Activated T-cell treated with anti-CD3 and anti-CD28 coated beads, Interleukin-2, amount 50 U/mL, for 24 hours (primary cell): ENCODE measurements around the gene STOML1.
"Not testable (repeated sequence)": the region's sequence is repeated elsewhere in the genome, so short reads cannot be mapped to it uniquely, and the experiment has no call there.

Experiments
- DNase-seq: peaks from one replicate; pipeline ENCODE4 v3.0.0-alpha.2; 2020
- H3K27ac Mint-ChIP-seq: 2 replicates; pipeline ENCODE4 v1.8.0; 2020; ENCODE audit warnings: mild to moderate bottlenecking, mixed read lengths
- H3K27me3 Mint-ChIP-seq: 2 replicates; pipeline ENCODE4 v1.8.0; 2020; ENCODE audit warnings: mixed read lengths
- H3K36me3 Mint-ChIP-seq: 2 replicates; pipeline ENCODE4 v1.8.0; 2020; ENCODE audit warnings: low read depth, mixed read lengths
- H3K4me1 Mint-ChIP-seq: 2 replicates; pipeline ENCODE4 v1.8.0; 2020; ENCODE audit warnings: low read depth, mixed read lengths
- H3K4me3 Mint-ChIP-seq: 2 replicates; pipeline ENCODE4 v1.8.0; 2020; ENCODE audit warnings: mild to moderate bottlenecking, moderate library complexity, mixed read lengths
- H3K9me3 Mint-ChIP-seq: 2 replicates; pipeline ENCODE4 v1.8.0; 2020; ENCODE audit warnings: mixed read lengths

The STOML1 gene

GRCh38 chr15:73986055-73986775 lies 5.9 kb downstream of the STOML1 start:
- no peak overlapping the region for H3K27ac Mint-ChIP-seq

GRCh38 chr15:73985101-73985873 lies 6.8 kb downstream of the STOML1 start:
- H3K4me1 Mint-ChIP-seq = peaks cover 44% of the 10 kb centered on the region
- no peak for DNase-seq
- no peaks in the 10 kb centered on the region for H3K9me3 Mint-ChIP-seq
- H3K4me3 Mint-ChIP-seq = no peak overlapping the region
- H3K27me3 Mint-ChIP-seq = no peaks in the 10 kb centered on the region
- H3K27ac Mint-ChIP-seq = no peak overlapping the region
- H3K36me3 Mint-ChIP-seq = peaks cover 54% of the 10 kb centered on the region

More at GRCh38 chr15:73986055-73986775, 5.9 kb downstream of the STOML1 start:
- no peak for DNase-seq
- Mint-ChIP-seq H3K27me3 (no peaks in the 10 kb centered on the region), H3K4me1 (peaks cover 45% of the 10 kb centered on the region), H3K36me3 (peaks cover 54% of the 10 kb centered on the region), H3K9me3 (no peaks in the 10 kb centered on the region), H3K4me3 (no peak overlapping the region)

- no peaks in the 10 kb centered on the region for H3K9me3 Mint-ChIP-seq
- DNase-seq = no peak
- H3K27ac Mint-ChIP-seq = peak overlapping the region; percentile 20
- no peak overlapping the region for H3K4me3 Mint-ChIP-seq
- no peaks in the 10 kb centered on the region for H3K27me3 Mint-ChIP-seq
- peaks cover 53% of the 10 kb centered on the region for H3K36me3 Mint-ChIP-seq
- H3K4me1 Mint-ChIP-seq = peaks cover 42% of the 10 kb centered on the region
These were observed 7.7 kb downstream of the STOML1 start for GRCh38 chr15:73984208-73984979.

- H3K27ac Mint-ChIP-seq = peak overlapping the region; percentile 20
- H3K4me3 Mint-ChIP-seq = no peak overlapping the region
- H3K9me3 Mint-ChIP-seq = no peaks in the 10 kb centered on the region
- H3K36me3 Mint-ChIP-seq = peaks cover 50% of the 10 kb centered on the region
- H3K27me3 Mint-ChIP-seq = no peaks in the 10 kb centered on the region
- peaks cover 41% of the 10 kb centered on the region for H3K4me1 Mint-ChIP-seq
- DNase-seq = no peak
These were observed 8.3 kb downstream of the STOML1 start for GRCh38 chr15:73983773-73984172.

GRCh38 chr15:73983211-73983727 lies 8.8 kb downstream of the STOML1 start:
- DNase-seq = no peak
- Mint-ChIP-seq H3K4me3 (no peak overlapping the region), H3K9me3 (no peaks in the 10 kb centered on the region), H3K27ac (peak overlapping the region; percentile 92), H3K4me1 (peaks cover 41% of the 10 kb centered on the region), H3K27me3 (no peaks in the 10 kb centered on the region), H3K36me3 (peaks cover 47% of the 10 kb centered on the region)

- H3K4me1 Mint-ChIP-seq = peaks cover 41% of the 10 kb centered on the region
- DNase-seq = no peak
- H3K27ac Mint-ChIP-seq = peak overlapping the region; percentile 92
- H3K36me3 Mint-ChIP-seq = peaks cover 38% of the 10 kb centered on the region
- H3K4me3 Mint-ChIP-seq = peak overlapping the region; percentile 28
- H3K27me3 Mint-ChIP-seq = no peaks in the 10 kb centered on the region
- no peaks in the 10 kb centered on the region for H3K9me3 Mint-ChIP-seq
These were observed 9.7 kb downstream of the STOML1 start for GRCh38 chr15:73982222-73982962.

GRCh38 chr15:73981761-73982221 lies 10.3 kb downstream of the STOML1 start:
- peak; percentile 43 for DNase-seq
- Mint-ChIP-seq H3K4me1 (peaks cover 41% of the 10 kb centered on the region), H3K27me3 (no peaks in the 10 kb centered on the region), H3K36me3 (peaks cover 32% of the 10 kb centered on the region), H3K9me3 (no peaks in the 10 kb centered on the region), H3K4me3 (peak overlapping the region; percentile 28), H3K27ac (peak overlapping the region; percentile 92)

GRCh38 chr15:73979636-73980035 lies 12.5 kb downstream of the STOML1 start:
- Mint-ChIP-seq H3K4me1 (peaks cover 52% of the 10 kb centered on the region), H3K27ac (no peak overlapping the region), H3K27me3 (peaks cover 18% of the 10 kb centered on the region), H3K9me3 (no peaks in the 10 kb centered on the region), H3K36me3 (peaks cover 13% of the 10 kb centered on the region), H3K4me3 (no peak overlapping the region)
- DNase-seq = no peak

GRCh38 chr15:73978896-73979295 lies 13.2 kb downstream of the STOML1 start:
- H3K4me1 Mint-ChIP-seq = peaks cover 52% of the 10 kb centered on the region
- H3K27ac Mint-ChIP-seq = no peak overlapping the region
- no peak for DNase-seq
- H3K27me3 Mint-ChIP-seq = peaks cover 26% of the 10 kb centered on the region
- H3K9me3 Mint-ChIP-seq = peaks cover 5% of the 10 kb centered on the region
- H3K4me3 Mint-ChIP-seq = no peak overlapping the region
- H3K36me3 Mint-ChIP-seq = peaks cover 5% of the 10 kb centered on the region

GRCh38 chr15:73975440-73976125 lies 16.5 kb downstream of the STOML1 start:
- DNase-seq = peak; percentile 35
- not testable (repeated sequence) for H3K27ac Mint-ChIP-seq

GRCh38 chr15:73973683-73974200 lies 18.4 kb downstream of the STOML1 start:
- DNase-seq = peak; percentile 26
- H3K4me1 Mint-ChIP-seq = peaks cover 30% of the 10 kb centered on the region
- H3K27ac Mint-ChIP-seq, H3K36me3 Mint-ChIP-seq, H3K4me3 Mint-ChIP-seq, H3K9me3 Mint-ChIP-seq: not testable (repeated sequence)
- H3K27me3 Mint-ChIP-seq = peaks cover 26% of the 10 kb centered on the region

More at GRCh38 chr15:73975440-73976125, 16.5 kb downstream of the STOML1 start:
- not testable (repeated sequence) for H3K36me3 Mint-ChIP-seq, H3K4me3 Mint-ChIP-seq, H3K9me3 Mint-ChIP-seq
- H3K4me1 Mint-ChIP-seq = peaks cover 32% of the 10 kb centered on the region
- H3K27me3 Mint-ChIP-seq = peaks cover 26% of the 10 kb centered on the region

GRCh38 chr15:73972984-73973682 lies 19.0 kb downstream of the STOML1 start:
- Mint-ChIP-seq H3K9me3 (peaks cover 5% of the 10 kb centered on the region), H3K36me3 (no peaks in the 10 kb centered on the region), H3K4me3 (no peak overlapping the region), H3K4me1 (peaks cover 32% of the 10 kb centered on the region), H3K27me3 (peaks cover 26% of the 10 kb centered on the region), H3K27ac (no peak overlapping the region)
- DNase-seq = peak; percentile 87
